ENCODE results near the gene BLVRB.
"Not testable (repeated sequence)": the region's sequence is repeated elsewhere in the genome, so short reads cannot be mapped to it uniquely, and the experiment has no call there.

The BLVRB gene

DNA sequence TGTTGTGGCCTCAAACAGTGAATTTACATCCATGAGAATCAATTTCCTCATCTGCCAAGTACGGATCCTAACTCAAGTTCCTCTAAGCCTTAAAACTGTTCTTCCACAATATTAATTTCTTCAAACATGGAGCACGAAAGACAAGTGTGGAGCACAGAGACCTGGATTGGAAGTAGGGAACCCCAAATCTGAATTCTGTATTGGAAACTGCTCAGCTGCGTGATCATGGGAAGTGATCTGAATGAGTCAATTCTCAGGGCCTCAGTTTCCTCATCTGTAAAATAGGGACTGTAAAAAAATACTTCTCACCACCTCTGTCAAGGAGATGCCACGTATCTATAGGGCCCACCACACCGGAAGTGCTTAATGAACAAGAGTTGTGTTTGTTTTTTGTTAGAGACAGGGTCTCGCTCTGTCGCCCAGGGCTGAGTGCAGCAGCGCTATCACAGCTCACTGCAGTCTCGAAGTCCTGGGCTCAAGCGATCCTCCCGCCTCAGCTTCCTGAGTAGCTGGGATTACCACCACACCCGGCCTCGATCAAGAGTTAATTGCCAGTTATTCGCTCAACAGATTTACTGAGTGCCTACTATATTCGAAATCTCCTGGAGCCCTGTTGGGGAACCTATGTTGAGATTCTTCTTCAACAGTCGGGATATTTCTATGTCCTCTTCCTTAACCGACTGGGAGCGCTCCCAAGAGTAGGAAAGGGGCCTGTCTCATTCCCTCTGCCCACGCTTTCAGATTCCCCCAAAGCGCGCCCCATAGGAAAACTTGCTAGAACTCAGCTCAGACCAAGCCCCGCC, 23.0 kb downstream of the BLVRB start:
- TF ChIP-seq ZFX (IDR thresholded peaks at IDR 0.05; ENCODE audit: borderline replicate concordance), result no peak
- H3K27ac ChIP-seq, result peak overlapping the region; percentile 96

DNA sequence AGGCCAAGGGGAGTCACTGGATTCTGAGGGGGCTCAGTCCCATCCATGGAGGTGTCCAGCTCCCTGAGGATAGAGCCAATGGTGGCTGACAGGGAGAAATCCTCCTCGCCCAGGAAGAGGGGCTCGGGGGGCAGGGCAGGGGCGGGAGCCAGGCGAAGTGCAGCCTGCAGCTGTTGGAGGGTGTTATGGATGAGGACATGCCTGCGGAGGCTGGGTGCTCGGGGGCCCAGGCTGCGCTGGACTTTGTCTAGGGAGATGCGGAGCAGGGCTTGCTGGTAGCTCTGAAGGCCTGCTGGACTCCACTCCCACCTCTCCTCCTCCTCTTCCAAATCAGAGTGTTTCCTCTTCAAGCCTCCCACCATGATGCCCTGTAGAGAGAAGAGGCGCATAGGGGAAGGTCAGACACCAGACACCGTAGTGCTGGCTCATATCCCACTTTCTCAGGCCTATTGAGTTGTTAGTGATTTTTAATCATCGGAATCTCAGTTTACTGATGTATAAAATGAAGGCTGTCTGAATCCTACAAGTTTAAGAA, 23.8 kb downstream of the BLVRB start:
- peak overlapping the region; percentile 96 for H3K27ac ChIP-seq
- no peak for TF ChIP-seq ZFX (IDR thresholded peaks at IDR 0.05; ENCODE audit: borderline replicate concordance)
- TF ChIP-seq, protein P1, sequence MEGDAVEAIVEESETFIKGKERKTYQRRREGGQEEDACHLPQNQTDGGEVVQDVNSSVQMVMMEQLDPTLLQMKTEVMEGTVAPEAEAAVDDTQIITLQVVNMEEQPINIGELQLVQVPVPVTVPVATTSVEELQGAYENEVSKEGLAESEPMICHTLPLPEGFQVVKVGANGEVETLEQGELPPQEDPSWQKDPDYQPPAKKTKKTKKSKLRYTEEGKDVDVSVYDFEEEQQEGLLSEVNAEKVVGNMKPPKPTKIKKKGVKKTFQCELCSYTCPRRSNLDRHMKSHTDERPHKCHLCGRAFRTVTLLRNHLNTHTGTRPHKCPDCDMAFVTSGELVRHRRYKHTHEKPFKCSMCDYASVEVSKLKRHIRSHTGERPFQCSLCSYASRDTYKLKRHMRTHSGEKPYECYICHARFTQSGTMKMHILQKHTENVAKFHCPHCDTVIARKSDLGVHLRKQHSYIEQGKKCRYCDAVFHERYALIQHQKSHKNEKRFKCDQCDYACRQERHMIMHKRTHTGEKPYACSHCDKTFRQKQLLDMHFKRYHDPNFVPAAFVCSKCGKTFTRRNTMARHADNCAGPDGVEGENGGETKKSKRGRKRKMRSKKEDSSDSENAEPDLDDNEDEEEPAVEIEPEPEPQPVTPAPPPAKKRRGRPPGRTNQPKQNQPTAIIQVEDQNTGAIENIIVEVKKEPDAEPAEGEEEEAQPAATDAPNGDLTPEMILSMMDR (IDR thresholded peaks at IDR 0.05), result no peak

DNA sequence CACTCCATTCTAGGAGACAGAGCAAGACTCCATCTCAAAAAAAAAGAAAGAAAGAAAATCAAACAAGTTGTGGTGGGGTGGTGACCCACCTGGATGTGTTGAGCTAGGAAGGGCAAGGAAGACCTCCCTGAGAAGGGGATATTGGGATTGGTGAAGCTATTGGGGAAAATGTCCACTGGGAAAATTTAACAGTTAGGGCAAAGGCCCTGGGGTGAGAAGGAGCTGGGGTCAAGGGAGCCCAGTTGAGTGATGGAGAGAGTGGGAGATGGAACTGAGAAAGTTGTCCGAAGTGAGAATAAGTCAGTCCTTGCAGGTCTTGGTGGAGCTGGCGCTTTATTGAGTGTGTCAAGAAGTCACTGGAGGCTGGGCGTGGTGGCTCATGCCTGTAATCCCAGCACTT, 27.3 kb downstream of the BLVRB start:
- H3K27ac ChIP-seq, result no peak overlapping the region
- TF ChIP-seq, protein P1 (IDR thresholded peaks at IDR 0.05), result no peak
- TF ChIP-seq ZFX (IDR thresholded peaks at IDR 0.05; ENCODE audit: borderline replicate concordance), result no peak

DNA sequence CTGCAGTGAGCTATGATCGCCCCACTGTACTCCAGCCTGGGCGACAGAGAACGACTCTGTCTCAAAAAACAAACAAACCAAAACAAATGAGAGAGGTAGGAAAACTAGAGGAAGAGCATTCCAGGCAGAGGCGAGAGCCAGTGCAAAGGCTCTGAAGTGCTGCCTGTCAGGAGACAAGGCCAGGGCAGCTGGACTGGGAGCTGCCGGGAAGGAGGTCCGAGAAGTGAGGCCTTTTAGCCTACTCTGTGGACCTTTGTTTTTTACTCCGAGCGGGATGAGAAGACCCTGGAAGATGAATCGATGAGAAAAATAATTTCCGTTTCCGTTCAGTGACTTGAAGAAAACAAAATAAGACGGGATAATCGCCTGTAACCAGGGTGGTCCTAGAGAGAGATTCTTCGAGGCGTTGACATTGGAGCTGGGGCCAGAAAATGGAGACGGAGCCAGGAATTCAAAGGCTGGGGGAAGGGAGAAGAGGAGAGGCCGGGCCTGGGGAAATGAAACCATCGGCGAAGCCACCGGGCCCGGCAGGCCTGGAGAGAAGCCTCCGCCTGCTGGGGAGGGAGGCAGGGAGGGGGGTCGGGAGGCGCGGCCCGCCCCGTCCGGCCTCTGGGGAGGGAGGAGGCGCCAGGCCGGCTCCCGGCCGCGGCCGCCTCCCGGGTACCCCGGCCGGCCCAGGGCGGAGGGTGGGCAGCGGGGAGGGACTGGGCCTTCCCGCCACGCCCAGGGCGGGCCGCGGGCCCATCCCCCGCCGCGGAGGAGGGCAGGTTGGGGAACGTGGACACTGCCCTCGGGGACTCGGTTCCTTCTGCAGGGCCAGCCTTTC, 31.9 kb downstream of the BLVRB start:
- TF ChIP-seq, protein P1 (IDR thresholded peaks at IDR 0.05), result no peak
- H3K27ac ChIP-seq, result peak overlapping the region; percentile 100

DNA sequence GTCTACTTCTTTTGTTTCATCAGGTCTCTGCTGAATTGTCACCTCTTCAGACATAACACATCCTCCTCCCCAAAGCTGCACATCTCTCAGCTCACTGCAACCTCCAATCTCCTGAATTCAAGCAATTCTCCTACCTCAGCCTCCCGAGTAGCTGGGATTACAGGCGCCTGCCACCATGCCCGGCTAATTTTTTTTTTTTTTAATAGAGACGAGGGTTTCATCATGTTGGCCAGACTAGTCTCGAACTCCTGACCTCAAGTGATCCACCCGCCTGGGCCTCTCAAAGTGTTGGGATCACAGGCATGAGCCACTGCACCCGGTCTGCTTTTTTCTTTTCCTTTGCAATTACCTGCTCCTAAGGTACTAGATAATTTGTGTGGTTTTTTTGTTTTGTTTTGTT, 32.8 kb downstream of the BLVRB start:
- H3K27ac ChIP-seq, result peak overlapping the region; percentile 100

DNA sequence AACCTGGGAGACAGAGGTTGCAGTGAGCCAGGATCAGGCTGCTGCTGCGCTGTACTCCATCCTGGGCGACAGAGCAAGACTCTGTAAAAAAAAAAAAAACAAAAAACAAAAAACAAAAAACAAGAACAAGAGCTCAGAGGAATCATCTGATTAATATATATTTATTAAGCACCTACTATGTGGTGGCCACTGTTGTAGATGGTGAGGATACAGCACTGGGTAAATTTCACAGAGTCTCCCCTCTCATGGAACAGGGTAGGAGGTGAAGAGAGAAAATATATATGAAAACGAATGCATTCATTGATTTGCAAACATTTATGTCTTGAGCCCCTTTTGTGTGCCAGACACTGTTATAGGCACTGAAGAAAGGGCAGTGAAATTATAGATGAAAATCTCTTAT, 33.8 kb downstream of the BLVRB start:
- no peak for TF ChIP-seq ZFX (IDR thresholded peaks at IDR 0.05; ENCODE audit: borderline replicate concordance)
- TF ChIP-seq, protein P1 (IDR thresholded peaks at IDR 0.05), result no peak
- peak overlapping the region; percentile 100 for H3K27ac ChIP-seq

DNA sequence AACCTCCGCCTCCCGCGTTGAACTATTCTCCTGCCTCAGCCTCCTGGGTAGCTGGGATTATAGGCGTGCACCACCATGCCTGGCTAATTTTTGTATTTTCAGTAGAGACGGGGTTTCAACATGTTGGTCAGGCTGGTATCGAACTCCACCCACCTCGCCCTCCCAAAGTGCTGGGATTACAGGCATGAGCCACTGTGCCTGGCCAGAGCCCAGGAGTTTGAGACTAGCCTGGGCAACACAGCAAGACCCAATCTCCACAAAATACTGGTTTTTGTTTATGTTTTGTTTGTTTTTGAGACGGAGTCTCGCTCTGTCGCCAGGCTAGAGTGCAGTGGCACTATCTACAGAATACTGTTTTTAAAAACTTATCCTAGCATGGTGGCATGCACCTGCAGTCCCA, 35.3 kb downstream of the BLVRB start:
- not testable (repeated sequence) for H3K27ac ChIP-seq

DNA sequence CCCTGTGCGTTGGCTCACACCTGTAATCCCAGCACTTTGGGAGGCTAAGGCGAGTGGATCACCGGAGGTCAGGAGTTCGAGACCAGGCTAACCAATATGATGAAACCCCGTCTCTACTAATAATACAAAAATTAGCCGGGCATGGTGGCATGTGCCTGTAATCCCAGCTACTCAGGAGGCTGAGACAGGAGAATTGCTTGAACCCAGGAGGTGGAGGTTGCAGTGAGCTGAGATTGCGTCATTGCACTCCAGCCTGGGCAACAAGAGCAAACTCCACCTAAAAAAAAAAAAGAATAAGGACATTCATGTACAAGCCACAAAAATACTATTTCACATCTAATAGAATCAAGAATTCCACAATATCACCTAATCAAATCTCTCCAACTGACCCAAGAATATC, 37.3 kb downstream of the BLVRB start:
- H3K27ac ChIP-seq, result not testable (repeated sequence)

DNA sequence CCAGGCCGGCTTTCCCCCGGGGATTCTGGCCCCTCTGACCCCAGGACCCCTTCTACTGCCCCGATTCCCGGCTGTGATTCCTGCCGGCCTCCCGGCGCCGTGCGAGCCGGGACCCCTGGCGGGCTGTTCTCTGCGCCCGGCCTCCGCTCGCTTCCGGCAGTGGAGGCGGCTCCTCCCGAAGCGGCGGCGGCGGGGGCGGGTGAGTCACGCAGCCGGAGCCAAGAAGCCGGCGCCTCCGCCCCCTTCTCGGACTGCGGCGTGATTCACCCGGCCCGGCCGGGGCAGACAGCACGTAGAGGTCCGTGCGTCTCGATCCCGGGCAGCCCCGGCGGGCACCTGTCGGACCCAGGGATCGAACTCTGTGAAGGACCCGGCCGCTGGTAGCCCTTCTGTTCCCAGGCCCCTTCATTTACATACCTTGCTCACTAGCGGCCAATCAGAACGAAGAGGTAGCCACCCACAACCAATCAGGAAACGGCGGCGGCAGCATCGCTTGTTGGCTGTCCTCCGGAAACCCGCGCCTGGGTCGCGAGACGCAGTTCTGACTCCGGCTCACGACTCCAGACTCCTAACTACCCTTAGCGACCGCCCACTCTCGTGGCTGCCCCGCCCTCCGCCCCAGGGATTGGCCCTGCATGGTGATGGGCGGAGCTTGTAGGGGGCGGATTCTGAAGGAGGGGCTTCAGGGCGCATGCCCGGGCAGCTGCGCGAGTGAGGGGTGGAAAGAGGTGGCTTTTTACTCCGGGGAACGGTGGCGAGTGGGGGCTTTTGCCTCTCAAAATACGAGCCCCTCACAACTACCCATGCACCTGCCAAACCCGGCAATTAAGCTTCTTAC, 39.9 kb downstream of the BLVRB start, which contains the start of gene SERTAD1:
SERTAD1 (minus strand) TSS at position 543 of the 838 bp plus-strand sequence. CDS start 2,446 bp downstream, outside the sequence.
- peak within 1 kb of the TSS; percentile 99 for H3K27ac ChIP-seq
- TF ChIP-seq, protein P1 (IDR thresholded peaks at IDR 0.05), result peak; percentile 93
- no peak for TF ChIP-seq ZFX (IDR thresholded peaks at IDR 0.05; ENCODE audit: borderline replicate concordance)

All from 22Rv1 (cell line).